Stromal cell of bone marrow (primary cell): ENCODE results near the gene LYRM9.
A peak's percentile ranks its signal among the peaks of the same experiment; 100 is the strongest.
"Not testable (repeated sequence)": the region's sequence is repeated elsewhere in the genome, so short reads cannot be mapped to it uniquely, and the experiment has no call there.

Experiments
- DNase-seq: peaks from one replicate; pipeline ENCODE4 v3.0.0-alpha.2; 2012; ENCODE audit warnings: low read depth

The LYRM9 gene

GRCh38 chr17:27906226-27906580, 13.0 kb upstream of the LYRM9 start:
- DNase-seq, result no peak

DNA sequence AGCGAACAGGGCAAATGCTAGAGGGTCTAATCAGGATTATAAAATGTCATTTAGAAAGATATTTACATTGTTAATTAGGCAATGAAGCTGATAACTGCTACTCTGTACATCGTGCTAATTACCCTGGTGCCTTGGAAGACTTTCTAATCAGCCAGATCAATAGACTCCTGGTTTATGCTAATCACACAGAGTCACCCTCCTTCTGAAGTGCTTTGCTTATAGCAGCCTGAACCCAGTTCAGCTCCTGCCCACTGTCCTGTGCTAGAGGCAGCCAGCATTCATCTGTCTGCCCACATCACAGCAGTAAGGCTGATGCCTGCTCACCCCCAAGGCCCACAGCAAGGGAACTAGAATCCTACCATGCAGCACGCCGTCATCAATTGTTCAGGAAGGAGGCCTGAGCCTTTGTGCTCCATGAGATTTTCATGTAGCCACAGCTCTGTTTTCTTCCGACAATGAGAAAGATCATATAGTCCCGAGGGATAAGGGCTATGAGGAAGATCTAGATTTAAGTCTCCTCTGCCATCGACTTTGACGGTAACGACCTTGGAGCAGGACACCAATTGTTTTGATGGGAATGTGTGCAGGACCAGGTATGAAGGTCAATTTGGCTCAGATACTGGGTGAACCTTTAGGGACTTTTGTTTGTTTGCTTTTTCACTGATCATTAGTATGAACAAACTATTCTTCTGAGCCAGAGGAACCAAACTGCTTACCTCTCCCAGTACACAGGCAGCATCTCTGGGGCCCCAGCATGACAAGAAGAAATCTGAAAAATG, 12.5 kb upstream of the LYRM9 start:
- no peak for DNase-seq

DNA sequence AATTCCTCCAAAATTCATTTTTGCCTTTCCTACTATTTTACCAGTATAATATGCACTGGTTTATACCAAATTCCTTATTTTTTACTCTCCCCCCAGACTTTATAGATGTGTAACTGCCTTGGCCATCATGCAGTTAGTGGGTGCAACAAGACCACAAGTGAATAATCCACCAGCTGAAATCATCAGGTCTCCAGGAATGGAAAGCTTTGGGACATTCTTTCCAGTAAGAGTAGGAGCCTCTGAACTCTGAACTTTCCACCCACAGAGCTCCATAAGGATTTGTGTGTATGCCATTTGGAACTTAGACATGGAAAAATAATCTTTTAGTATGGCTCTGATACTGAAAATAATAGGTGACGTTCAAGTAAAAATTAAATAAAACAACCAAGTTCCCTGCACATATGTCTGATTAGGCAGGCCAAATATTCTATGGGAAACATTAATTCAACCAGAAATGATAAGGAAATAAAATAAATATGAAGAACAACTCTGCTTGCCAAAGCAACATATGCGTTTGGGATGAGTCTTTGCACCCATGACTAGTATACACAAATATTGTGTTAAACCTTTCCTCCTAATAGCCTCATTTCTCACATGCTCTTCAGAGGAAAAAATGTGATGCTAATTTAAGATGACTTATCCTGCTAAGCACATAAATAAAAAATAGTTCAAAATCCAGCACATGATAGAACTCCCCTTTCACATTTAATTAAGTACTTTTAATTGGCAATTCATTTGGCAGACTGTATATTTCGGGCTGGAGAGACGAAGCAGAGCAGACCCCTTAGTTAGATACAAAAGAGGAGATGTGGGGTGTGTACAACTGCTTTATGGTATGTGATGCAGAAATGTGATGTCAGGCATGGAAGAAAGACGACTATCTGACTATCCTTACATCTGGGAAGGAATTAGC, 11.6 kb upstream of the LYRM9 start:
- DNase-seq, result no peak

- DNase-seq, result no peak
Observed at GRCh38 chr17:27904114-27904513, 10.9 kb upstream of the LYRM9 start.

DNA sequence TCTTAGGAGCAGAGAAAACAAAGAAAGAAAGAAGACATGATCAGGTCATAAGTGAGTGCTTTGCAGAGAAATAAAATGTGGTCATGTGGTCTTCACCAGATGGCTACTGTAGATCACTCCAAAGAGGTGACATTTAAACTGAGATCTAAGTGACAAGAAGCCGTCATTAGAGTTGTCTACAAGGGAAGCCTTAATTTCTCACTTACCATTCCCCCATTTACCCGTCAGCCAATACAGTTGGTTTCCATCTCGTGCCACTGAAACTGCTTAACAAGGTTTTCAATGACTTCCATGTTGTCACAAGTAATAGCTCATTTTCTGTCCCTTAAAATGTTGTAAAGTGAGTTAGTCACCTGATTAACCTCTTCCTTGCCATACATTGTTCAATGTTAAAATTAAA, 6.4 kb upstream of the LYRM9 start:
- no peak for DNase-seq

DNA sequence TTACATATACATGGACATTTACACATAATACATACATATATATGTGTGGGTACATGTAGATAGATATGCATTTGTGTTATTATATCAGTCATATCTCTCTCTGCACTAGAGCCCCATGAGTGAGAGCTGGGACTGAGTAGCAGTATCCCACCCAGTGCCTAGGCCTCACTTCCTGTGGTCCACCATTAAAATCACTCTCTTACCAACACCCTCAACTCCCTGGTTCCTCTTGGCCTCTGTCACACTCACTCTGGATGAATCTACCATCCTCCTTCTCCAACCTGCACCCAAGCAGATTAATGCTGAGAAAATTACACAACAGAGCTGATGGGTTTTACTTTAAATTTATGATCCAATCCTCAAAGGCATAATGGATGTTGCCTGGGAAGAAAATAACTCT, 4.9 kb upstream of the LYRM9 start:
- no peak for DNase-seq

- no peak for DNase-seq
Observed at GRCh38 chr17:27896701-27897100, 3.5 kb upstream of the LYRM9 start.

- no peak for DNase-seq
Observed at GRCh38 chr17:27895940-27896535, 2.9 kb upstream of the LYRM9 start.

DNA sequence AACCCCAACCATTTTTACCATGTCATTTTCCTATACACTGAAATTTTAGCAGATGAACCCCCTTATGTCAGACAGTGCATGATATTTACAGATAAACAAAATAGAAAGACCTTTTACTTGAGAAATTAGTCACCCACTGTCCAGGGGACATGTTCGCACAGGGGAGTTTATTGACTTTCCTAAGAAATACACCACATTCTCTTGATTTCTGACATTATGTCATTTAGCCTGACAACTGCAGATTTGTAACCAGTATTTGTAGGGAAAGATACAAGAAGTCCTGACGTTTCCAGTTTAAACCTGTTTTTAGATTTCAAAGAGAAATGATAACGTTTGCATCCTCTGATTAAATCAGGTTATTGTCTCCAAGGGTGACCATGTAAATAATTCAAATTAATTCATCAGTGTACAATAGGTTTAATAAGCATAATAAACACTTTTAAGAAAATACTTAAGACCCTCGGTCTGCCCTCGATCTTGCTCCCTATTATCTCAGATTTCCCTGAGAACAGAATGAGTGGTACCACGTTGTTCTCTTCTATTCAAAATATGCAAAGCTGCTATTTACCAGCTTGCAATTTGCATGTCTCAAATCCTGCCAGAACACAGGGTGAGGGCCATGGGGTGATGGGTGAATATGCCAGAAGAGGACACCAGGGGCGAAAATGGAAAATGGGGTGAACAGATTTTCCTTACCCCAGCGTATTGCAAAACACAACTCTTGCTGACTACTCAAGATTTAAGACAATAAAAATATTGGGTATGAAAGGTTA, 2.1 kb upstream of the LYRM9 start:
- no peak for DNase-seq

GRCh38 chr17:27893841-27894503, 807 bp upstream of the LYRM9 start:
- DNase-seq, result no peak

DNA sequence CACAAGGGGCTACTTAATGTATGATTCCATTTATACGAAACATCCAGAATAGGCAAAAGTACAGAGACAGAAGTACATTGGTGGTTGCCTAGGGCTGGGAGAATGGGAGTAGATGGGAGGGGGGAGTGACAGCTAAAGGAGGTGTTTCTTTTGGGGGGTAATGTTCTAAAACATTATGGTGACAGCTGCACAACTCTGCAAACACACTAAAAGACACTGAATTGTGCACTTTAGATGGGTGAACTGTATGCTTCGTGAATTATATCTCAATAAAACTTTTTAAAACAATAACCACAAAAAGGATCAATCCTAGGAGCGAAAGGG, 661 bp downstream of the LYRM9 start:
- DNase-seq, result no peak

DNA sequence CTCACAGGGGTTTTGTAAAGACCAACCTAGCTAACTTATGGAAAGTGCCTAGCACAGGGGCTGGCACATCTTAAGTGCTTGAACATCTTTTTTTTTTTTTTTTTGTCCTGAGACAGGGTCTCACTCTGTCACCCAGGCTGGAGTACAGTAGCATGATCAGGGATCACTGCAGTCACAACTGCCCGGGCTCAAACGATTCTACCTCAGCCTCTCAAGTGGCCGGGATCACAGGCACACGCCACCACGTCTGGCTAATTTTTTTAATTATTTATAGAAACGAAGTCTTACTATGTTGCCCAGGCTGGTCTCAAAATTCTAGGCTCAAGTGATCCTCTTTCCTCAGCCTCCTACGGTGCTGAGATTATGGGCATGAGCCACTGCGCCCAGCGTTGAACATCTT, 1.3 kb downstream of the LYRM9 start:
- DNase-seq, result no peak

- no peak for DNase-seq
Observed at GRCh38 chr17:27889711-27890251, 3.4 kb downstream of the LYRM9 start.

DNA sequence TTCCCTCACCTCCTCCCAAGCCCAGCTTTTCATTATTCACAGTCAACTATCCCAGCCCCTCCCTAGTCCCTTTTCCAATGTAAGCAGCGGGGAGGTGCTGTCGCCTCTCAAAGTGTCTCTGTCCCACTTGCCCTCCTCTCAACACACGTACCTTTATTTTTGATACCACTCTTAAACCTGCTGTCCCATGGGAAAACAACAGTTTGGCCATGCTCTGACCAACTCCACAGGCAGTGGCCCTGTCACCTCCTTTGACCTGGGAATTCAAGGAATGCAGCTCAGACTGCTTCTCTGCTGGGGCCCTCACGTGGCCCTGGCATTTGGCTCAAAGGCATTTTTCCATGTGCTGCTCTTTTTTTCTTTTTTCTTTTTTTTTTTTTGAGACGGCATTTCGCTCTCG, 4.2 kb downstream of the LYRM9 start:
- no peak for DNase-seq

DNA sequence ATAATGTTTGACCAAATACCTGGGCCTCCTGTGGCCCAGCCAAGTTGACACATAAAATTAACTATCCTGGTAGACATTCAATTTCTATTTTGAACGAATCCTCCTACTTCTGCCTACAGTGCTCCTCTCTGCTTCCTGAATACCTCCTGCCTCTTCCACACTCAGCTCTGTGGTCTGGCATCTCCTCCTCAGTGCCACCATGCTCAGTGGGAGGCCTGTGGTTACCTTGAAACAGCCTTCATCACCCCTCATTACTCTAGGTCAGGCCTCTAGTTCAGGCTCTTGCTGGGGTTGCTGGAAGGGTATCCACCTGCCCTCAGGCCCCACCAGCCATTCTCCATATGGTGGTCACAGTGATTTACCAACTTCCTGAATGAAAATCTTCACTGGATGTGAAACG, 5.1 kb downstream of the LYRM9 start:
- no peak for DNase-seq

- not testable (repeated sequence) for DNase-seq
Observed at GRCh38 chr17:27886348-27886906, 6.7 kb downstream of the LYRM9 start.

- DNase-seq, result no peak
Observed at GRCh38 chr17:27882162-27882840, 10.9 kb downstream of the LYRM9 start.

DNA sequence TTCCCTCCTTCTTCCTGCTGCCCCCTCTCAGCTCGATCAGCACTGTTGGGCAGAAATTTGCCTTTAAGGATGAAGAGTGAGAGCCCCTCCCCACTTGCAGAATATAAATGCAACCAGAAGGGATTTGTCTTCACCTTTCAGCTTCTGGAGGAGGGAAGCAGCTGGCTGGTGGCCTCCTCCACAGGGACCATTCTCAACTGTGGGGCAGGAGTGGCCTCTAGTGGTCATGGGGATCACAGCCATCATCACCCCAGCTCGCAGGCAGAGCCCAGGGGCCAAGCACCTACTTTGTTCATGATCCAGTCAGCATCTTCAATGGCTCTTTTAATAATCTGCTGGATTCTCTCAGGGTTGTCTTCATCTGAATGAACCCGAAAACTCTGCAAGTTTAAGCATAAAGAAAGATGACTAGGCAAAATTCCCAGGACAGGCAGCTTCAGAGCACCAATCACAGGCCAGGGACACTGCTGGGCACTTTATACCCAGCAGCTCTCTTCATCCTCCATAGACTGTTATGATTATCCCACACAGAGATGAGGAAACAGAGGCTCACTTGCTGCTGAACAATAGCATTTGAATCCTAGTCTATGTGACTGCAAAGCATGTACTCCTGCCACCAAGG, 13.1 kb downstream of the LYRM9 start:
- peak; percentile 28 for DNase-seq

GRCh38 chr17:27878776-27879562, 14.2 kb downstream of the LYRM9 start:
- DNase-seq, result no peak
